OCI-LY3 (cell line): Measurements from ENCODE around the gene EP300.

Experiments used
- CTCF ChIP-seq: fragments of 200-600, 300-600 bp; sonication (generic); IDR thresholded peaks from 2 replicates; pipeline ENCODE4 v1.5.1; 2014; ENCODE audit warnings: antibody characterized with exemption, low read length, low read depth
- EZH2phosphoT487 ChIP-seq: fragments of 200-600 bp; shearing (Covaris generic); IDR thresholded peaks from 2 replicates; pipeline ENCODE4 v1.6.1; 2018; ENCODE audit warnings: antibody characterized with exemption, mixed run types, low read depth

GRCh38 chr22:41092847-41093411, 537 bp downstream of the EP300 start:
- TF ChIP-seq CTCF (no peak), EZH2phosphoT487 (no peak)
